GM12878 (cell line): Measurements from ENCODE around the gene MYPN. TPM values are rescaled to one million over a fixed set of nuclear protein-coding genes. Genes with fewer than 3 reads are reported as not detected.

Experiments used
- ATAC-seq: fragments of 200-7000 bp; cut with Tn5 transposase; 3 replicates; pipeline ENCODE4 v1.9.1; 2020; ENCODE audit warnings: mild to moderate bottlenecking, moderate library complexity
- BruUV-seq: library from RNA; stranded (reverse); fragments of 400-500 nt; replicated peaks from 2 replicates; lab custom pipeline; 2021; lab: Mats Ljungman, UMichigan
- CTCF ChIA-PET: fragments of 300-600 bp; sonication (Branson Sonifier 250); formaldehyde crosslinking; extraction: SDS; loops from one replicate; lab custom pipeline; 2021; ENCODE audit warnings: inconsistent platforms; lab: Yijun Ruan, JAX
- POLR2A ChIA-PET: fragments of 350-600 bp; formaldehyde crosslinking; extraction: SDS; loops from one replicate; lab custom pipeline; 2021; ENCODE audit warnings: inconsistent platforms; lab: Charles Lee
- RAD21 ChIA-PET: fragments of 300-600 bp; sonication (Branson Sonifier 250); formaldehyde crosslinking; loops from one replicate; lab custom pipeline; 2023; ENCODE audit warnings: antibody characterized with exemption; ENCODE audit not compliant: unreplicated experiment; lab: Charles Lee
- SMC1A ChIA-PET: fragments of 300-600 bp; sonication (Branson Sonifier 250); formaldehyde crosslinking; loops from one replicate; lab custom pipeline; 2023; ENCODE audit not compliant: unreplicated experiment, uncharacterized antibody; lab: Charles Lee
- DNase-seq: peaks from one replicate; pipeline ENCODE4 v3.0.0-alpha.2; 2011; ENCODE audit warnings: low read depth, low spot score
- FAIRE-seq: peaks from 3 replicates; lab custom pipeline; 2011; peaks lifted over from hg19 to GRCh38; lab: Jason Lieb, UNC
- H2AFZ ChIP-seq: 2 replicates; pipeline ENCODE4 v1.6.0; 2011; ENCODE audit warnings: low read depth, low read length, control low read depth; ENCODE audit not compliant: control insufficient read depth
- H3K27ac ChIP-seq: 2 replicates; pipeline ENCODE4 v1.5.1; 2011; ENCODE audit warnings: control low read depth; ENCODE audit not compliant: control insufficient read depth, insufficient read depth
- H3K27me3 ChIP-seq, 2 experiments: replicated peaks in 1 of 2; 2 replicates each; pipeline versions ENCODE4 v1.6.0 to v1.6.1; 2011; ENCODE audit warnings: low read length in 1 of 2; ENCODE audit not compliant: control insufficient read depth in 2 of 2, insufficient read depth in 2 of 2
- H3K36me3 ChIP-seq, 2 experiments: 2 replicates each; pipeline ENCODE4 v1.5.1; 2011; ENCODE audit warnings: low read length in 1 of 2; ENCODE audit not compliant: control insufficient read depth in 2 of 2, insufficient read depth in 2 of 2
- H3K4me1 ChIP-seq: 2 replicates; pipeline ENCODE4 v1.6.1; 2011; ENCODE audit warnings: mild to moderate bottlenecking, low read length, moderate library complexity, mixed read lengths; ENCODE audit not compliant: control insufficient read depth, insufficient read depth
- H3K4me2 ChIP-seq: 2 replicates; pipeline ENCODE4 v1.6.0; 2011; ENCODE audit warnings: control low read depth; ENCODE audit not compliant: control insufficient read depth, insufficient read depth
- H3K4me3 ChIP-seq: fragments of 200-600 bp; sonication (generic); 2 replicates; pipeline ENCODE4 v1.5.1; 2016
- H3K79me2 ChIP-seq: 2 replicates; pipeline ENCODE4 v1.6.0; 2011; ENCODE audit warnings: low read length; ENCODE audit not compliant: control insufficient read depth, insufficient read depth
- H3K9ac ChIP-seq: 2 replicates; pipeline ENCODE4 v1.8.0; 2011; ENCODE audit warnings: low read length, control low read depth, mixed read lengths; ENCODE audit not compliant: control insufficient read depth, insufficient read depth
- H3K9me3 ChIP-seq: replicated peaks from 3 replicates; pipeline ENCODE4 v1.5.1; 2011; ENCODE audit warnings: mild to moderate bottlenecking, low read length; ENCODE audit not compliant: control insufficient read depth, insufficient read depth
- H4K20me1 ChIP-seq: 2 replicates; pipeline ENCODE4 v1.6.0; 2011; ENCODE audit not compliant: control insufficient read depth, insufficient read depth
- CHD4 ChIP-seq: fragments of 200-600 bp; sonication (generic); IDR thresholded peaks from 2 replicates; pipeline ENCODE4 v1.6.1; 2016; ENCODE audit warnings: mild to moderate bottlenecking
- CTCF ChIP-seq, 3 experiments: IDR thresholded peaks in 2 of 3; conservative IDR thresholded peaks in 1 of 3; 2 replicates each; pipeline ENCODE4 v1.5.1; 2011; ENCODE audit warnings: low read depth in 3 of 3, low read length in 3 of 3, mild to moderate bottlenecking in 3 of 3, control low read depth in 2 of 3, moderate library complexity in 2 of 3, inconsistent platforms in 1 of 3, mixed read lengths in 1 of 3; ENCODE audit not compliant: control insufficient read depth in 2 of 3, insufficient read depth in 1 of 3; ENCODE audit errors: extremely low read depth in 1 of 3
- E4F1 ChIP-seq: fragments of 450-650 bp; IDR thresholded peaks from 2 replicates; pipeline ENCODE4 v1.6.1; 2018; ENCODE audit warnings: borderline replicate concordance, mild to moderate bottlenecking; ENCODE audit not compliant: partially characterized antibody
- RAD21 ChIP-seq: IDR thresholded peaks from 2 replicates; pipeline ENCODE4 v1.6.1; 2011; ENCODE audit warnings: mild to moderate bottlenecking, low read depth, low read length, moderate library complexity; ENCODE audit not compliant: insufficient read depth
- SMC3 ChIP-seq: IDR thresholded peaks from 2 replicates; pipeline ENCODE4 v1.6.1; 2011; ENCODE audit warnings: low read length, improper control_type of control experiment, borderline replicate concordance
- STAT1 ChIP-seq: fragments of 450-650 bp; conservative IDR thresholded peaks from 2 replicates; pipeline ENCODE4 v1.6.1; 2014; ENCODE audit warnings: antibody characterized with exemption, mild to moderate bottlenecking
- SUZ12 ChIP-seq: fragments of 200-600 bp; sonication (generic); IDR thresholded peaks from one replicate; pipeline ENCODE4 v1.6.1; 2018; ENCODE audit warnings: antibody characterized with exemption, mild to moderate bottlenecking; ENCODE audit not compliant: unreplicated experiment
- ZNF274 ChIP-seq: IDR thresholded peaks from one replicate; pipeline ENCODE4 v1.8.0; 2011; ENCODE audit not compliant: insufficient read length, insufficient read depth
- ZNF622 ChIP-seq: fragments of 450-650 bp; IDR thresholded peaks from 2 replicates; pipeline ENCODE4 v1.6.1; 2017; ENCODE audit warnings: mild to moderate bottlenecking, inconsistent platforms
- WGBS: methylation state at CpG from one replicate; pipeline ENCODE4 v1.1.6; 2016; ENCODE audit warnings: low lambda C conversion rate; ENCODE audit not compliant: insufficient replicate concordance, insufficient coverage; ENCODE audit errors: missing lambda C conversion rate; 5-methylcytosine and 5-hydroxymethylcytosine counted together
- in situ Hi-C: fragments of 300-500 bp; cut with MboI; formaldehyde crosslinking; loops from 9 replicates; pipeline ENCODE4 v1.14.3; 2018; ENCODE audit warnings: mixed read lengths
- intact Hi-C: fragments of 100-400 bp; cut with micrococcal nuclease; formaldehyde crosslinking; loops from one replicate; pipeline ENCODE4 v1.14.2; 2022; ENCODE audit not compliant: unreplicated experiment
- polyA plus RNA-seq, 11 experiments: library from polyadenylated mRNA; depleted of rRNA in 4 of 11; unstranded in 6 of 11; stranded (reverse) in 5 of 11; fragments of >200 nt; fragmentation: Nextera tagmentation in 4 of 11; fragmentation: Illumina TruSeq in 1 of 11; extraction: Ambion mirVana in 4 of 11; extraction: Trizol in 1 of 11; gene quantifications; 1 replicate in 1 of 11; 2 replicates in 10 of 11; pipeline versions ENCODE4 v1.2.1 to v1.2.3, GENCODE V29; 2011 to 2016; ENCODE audit warnings: inconsistent platforms in 2 of 11, missing spikeins in 2 of 11, low read depth in 1 of 11
- total RNA-seq, 4 experiments: library from RNA; depleted of rRNA in 3 of 4; stranded (reverse); fragments of >200 nt in 3 of 4; fragmentation: Illumina TruSeq in 1 of 4; extraction: Trizol in 1 of 4; gene quantifications; 2 replicates each; pipeline versions ENCODE4 v1.2.1 to v1.2.3, GENCODE V29; 2013 to 2021

Gene MYPN
- total and polyA plus RNA-seq, 10 of the 15 experiments (the other 5 are each of a cell fraction or from before 2014, with no cell fraction given): 0.01 to 0.02 TPM; not detected in 8

- H2AFZ ChIP-seq: peak overlapping the region; percentile 54
Observed at GRCh38 chr10:68212721-68213352, 103.5 kb downstream of the MYPN start.

More at GRCh38 chr10:68212721-68213352, 103.5 kb downstream of the MYPN start:
- WGBS: 46% methylated on average over 8 of the region's 8 CpGs
- CTCF ChIA-PET: interaction anchor here (0.6 to 9.1 kb wide), 60 partner anchors 10 to 696 kb away, joined by 3 to 267 read pairs (median 4); partner anchors contain the start of genes ATOH7, HNRNPH3, PBLD and SIRT1
- no peaks in the 10 kb centered on the region for H3K36me3 ChIP-seq
- FAIRE-seq (peak; percentile 84), ATAC-seq (peak; percentile 54)
- POLR2A ChIA-PET: no interaction called here
- no peak overlapping the region for H3K4me3 ChIP-seq
- BruUV-seq: no TSS peak
- TF ChIP-seq CHD4: no peak
- no peak for TF ChIP-seq STAT1
- no peak for TF ChIP-seq E4F1
- TF ChIP-seq CTCF (IDR thresholded peaks at IDR 0.05 in 2 of 3, conservative IDR thresholded peaks at IDR 0.05 in 1 of 3; ENCODE audit: control insufficient read depth in 2 of 3, extremely low read depth in 1 of 3, insufficient read depth in 1 of 3, low read depth in 3 of 3, low read length in 3 of 3): peak; percentile 39 to 58 (median 42); a peak in 5 of 6 replicates
- TF ChIP-seq ZNF622: no peak
- TF ChIP-seq RAD21: peak; percentile 70
- no peak for TF ChIP-seq SUZ12
- peak; percentile 62; the same call in 1 of the 2 replicates for TF ChIP-seq SMC3
- no peak for TF ChIP-seq ZNF274
- TF ChIP-seq, all 136 proteins: peak for 3
- Histone ChIP-seq H3K9me3 (no peaks in the 10 kb centered on the region), H4K20me1 (no peaks in the 10 kb centered on the region), H3K27ac (no peak overlapping the region), H3K27me3 (no peaks in the 10 kb centered on the region), H3K79me2 (no peaks in the 10 kb centered on the region), H3K4me2 (no peak overlapping the region), H3K4me1 (no peaks in the 10 kb centered on the region; the same call in 1 of the 2 replicates), H3K9ac (0 out of 2 replicates have a peak overlapping the region, but pooled peaks have one; percentile 11)
- ChIA-PET SMC1A (interaction anchor here (0.6 to 8.7 kb wide), 31 partner anchors 10 to 425 kb away, joined by 3 to 159 read pairs (median 4); partner anchors contain the start of genes ATOH7 and PBLD), RAD21 (interaction anchor here (0.6 to 9.1 kb wide), 23 partner anchors 11 to 687 kb away, joined by 3 to 160 read pairs (median 4); partner anchors contain the start of genes HNRNPH3 and PBLD)
- no peak for DNase-seq
- intact Hi-C loops (loop anchor here (1.0 to 10.0 kb wide), 3 partner anchors 89 to 692 kb away; partner anchors contain the start of gene DDX50), in situ Hi-C loops (no loop called here)
